ENCODE results near the gene GAREM1. TPM values are rescaled to one million over a fixed set of nuclear protein-coding genes. Genes with fewer than 3 reads are reported as not detected.

GAREM1 gene
- total and polyA plus RNA-seq, 12 donors = 3.5 to 69.5 (median 23.0) TPM

- no peak for TF ChIP-seq POLR2A (IDR thresholded peaks at IDR 0.05)
- TF ChIP-seq CTCF (IDR thresholded peaks at IDR 0.05) = no peak
- DNase-seq = no peak
- 91 to 94% (median 92%) methylated on average over 14 to 16 of the region's 16 CpGs for WGBS, 4 donors
- intact Hi-C loops (cut with DNase I) = no loop called here
- no peak overlapping the region for H3K27ac ChIP-seq
- H3K36me3 ChIP-seq (replicated peaks in 1 of 2) = peaks cover 0 to 11% of the 10 kb centered on the region in 2 donors
- no peaks in the 10 kb centered on the region for H3K4me1 ChIP-seq (replicated peaks in 1 of 2)
- no peaks in the 10 kb centered on the region for H3K27me3 ChIP-seq
- H3K9me3 ChIP-seq (replicated peaks in 1 of 3) = no peaks in the 10 kb centered on the region
- H3K4me3 ChIP-seq = no peak overlapping the region
Measured at GRCh38 chr18:32287249-32287648, 183.4 kb downstream of the GAREM1 start.

GRCh38 chr18:32286749-32287148 is 183.9 kb downstream of the GAREM1 start:
- H3K27me3 ChIP-seq = no peaks in the 10 kb centered on the region
- intact Hi-C loops (cut with DNase I) = no loop called here
- 82 to 94% (median 87%) methylated on average over 5 of the region's 5 CpGs for WGBS, 4 donors
- no peak overlapping the region for H3K27ac ChIP-seq
- H3K36me3 ChIP-seq (replicated peaks in 1 of 2) = peaks cover 0 to 11% of the 10 kb centered on the region in 2 donors
- no peaks in the 10 kb centered on the region for H3K9me3 ChIP-seq (replicated peaks in 1 of 3)
- no peaks in the 10 kb centered on the region for H3K4me1 ChIP-seq (replicated peaks in 1 of 2)
- H3K4me3 ChIP-seq = no peak overlapping the region
- DNase-seq = no peak
- TF ChIP-seq POLR2A (IDR thresholded peaks at IDR 0.05) = no peak
- TF ChIP-seq CTCF (IDR thresholded peaks at IDR 0.05) = no peak

GRCh38 chr18:32284284-32284683 is 186.4 kb downstream of the GAREM1 start:
- H3K4me1 ChIP-seq (replicated peaks in 1 of 2) = no peaks in the 10 kb centered on the region
- TF ChIP-seq CTCF (IDR thresholded peaks at IDR 0.05) (no peak), POLR2A (IDR thresholded peaks at IDR 0.05) (no peak)
- no peak overlapping the region for H3K4me3 ChIP-seq
- H3K27me3 ChIP-seq = no peaks in the 10 kb centered on the region
- H3K27ac ChIP-seq = peak overlapping the region in 2 of 5 donors; percentile 3 to 6
- DNase-seq = no peak
- intact Hi-C loops (cut with DNase I) = no loop called here
- no peaks in the 10 kb centered on the region for H3K9me3 ChIP-seq (replicated peaks in 1 of 3)
- H3K36me3 ChIP-seq (replicated peaks in 1 of 2) = peaks cover 0 to 11% of the 10 kb centered on the region in 2 donors
- WGBS, 4 donors = 34 to 54% (median 39%) methylated on average over 1 of the region's 1 CpG

GRCh38 chr18:32280911-32281310 is 189.8 kb downstream of the GAREM1 start:
- Histone ChIP-seq H3K4me3 (no peak overlapping the region), H3K27me3 (no peaks in the 10 kb centered on the region), H3K4me1 (replicated peaks in 1 of 2) (peaks cover 0 to 12% of the 10 kb centered on the region in 2 donors), H3K36me3 (replicated peaks in 1 of 2) (no peaks in the 10 kb centered on the region), H3K27ac (no peak overlapping the region), H3K9me3 (replicated peaks in 1 of 3) (no peaks in the 10 kb centered on the region)
- intact Hi-C loops (cut with DNase I) = no loop called here
- DNase-seq = no peak
- TF ChIP-seq POLR2A (IDR thresholded peaks at IDR 0.05) (no peak), CTCF (IDR thresholded peaks at IDR 0.05) (no peak)
- WGBS, 4 donors = 85 to 98% (median 89%) methylated on average over 4 of the region's 4 CpGs
